ENCODE measurements around the gene STK38L. TPM values are rescaled to one million over a fixed set of nuclear protein-coding genes. Genes with fewer than 3 reads are reported as not detected.

Gene STK38L
- total RNA-seq, 1 donor, result 68.8 TPM

DNA sequence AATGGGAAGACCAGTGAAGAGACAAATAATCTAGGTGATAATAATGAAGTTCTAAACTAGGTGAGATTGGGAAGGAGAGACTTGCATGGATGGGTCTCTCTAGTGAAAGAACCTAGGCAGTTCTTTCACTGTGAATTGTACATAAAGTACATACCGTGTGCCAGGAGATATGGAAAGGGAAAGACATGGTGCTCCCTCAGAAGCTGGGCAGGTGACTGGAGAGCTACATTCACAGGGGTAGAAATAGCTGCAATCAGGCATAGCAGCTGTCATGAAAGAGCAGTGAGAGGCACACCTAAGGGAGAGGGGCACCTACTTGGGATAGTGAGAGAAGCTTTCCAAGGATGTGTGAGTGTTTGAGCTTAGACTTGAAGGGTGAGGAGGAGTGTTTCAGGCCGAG, 9.3 kb downstream of the STK38L start:
- Histone ChIP-seq H3K9me3 (ENCODE audit: low read depth, low read length) (no peaks in the 10 kb centered on the region), H4K20me1 (ENCODE audit: insufficient read depth, low read length) (peaks cover 42% of the 10 kb centered on the region)
- DNase-seq (ENCODE audit: insufficient read length, low spot score, missing footprints), result no peak

DNA sequence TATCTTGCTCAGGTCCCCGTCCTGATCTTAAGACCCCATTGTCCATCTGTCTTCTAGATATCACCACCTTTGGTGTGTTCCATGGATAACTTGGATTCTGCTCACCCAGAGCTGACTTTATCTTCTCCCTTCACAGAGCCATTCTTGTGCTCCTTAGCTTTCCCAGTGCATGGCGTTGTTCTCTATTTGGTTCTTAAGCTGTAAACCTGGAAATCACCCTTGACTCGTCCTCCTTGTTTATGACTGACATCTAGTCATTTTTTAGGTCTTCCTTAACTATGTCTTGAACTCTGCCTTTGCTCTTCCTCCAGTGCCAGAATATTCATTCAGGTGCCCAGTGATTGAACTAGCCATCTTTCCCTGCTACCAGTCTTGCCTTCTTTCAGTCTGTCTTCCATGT, 11.7 kb downstream of the STK38L start:
- no peak overlapping the region for H3K4me3 ChIP-seq (ENCODE audit: insufficient read depth, low read length)
- no peak overlapping the region for H3K27ac ChIP-seq (ENCODE audit: low read depth, low read length)
- peaks cover 93% of the 10 kb centered on the region for H3K79me2 ChIP-seq (ENCODE audit: insufficient read depth, low read length)
- no peak overlapping the region for H3K4me2 ChIP-seq (ENCODE audit: insufficient read depth, low read length)
- no peak for TF ChIP-seq CTCF (IDR thresholded peaks at IDR 0.05; ENCODE audit: extremely low read depth, low read depth, low read length)
- H3K9me3 ChIP-seq (ENCODE audit: low read depth, low read length), result no peaks in the 10 kb centered on the region
- peaks cover 38% of the 10 kb centered on the region for H4K20me1 ChIP-seq (ENCODE audit: insufficient read depth, low read length)
- H3K4me1 ChIP-seq (ENCODE audit: insufficient read depth, low read length), result peaks cover 9% of the 10 kb centered on the region
- H3K27me3 ChIP-seq (ENCODE audit: insufficient read depth, low read length), result no peaks in the 10 kb centered on the region
- no peak for DNase-seq (ENCODE audit: insufficient read length, low spot score, missing footprints)
- no peak overlapping the region for H2AFZ ChIP-seq (ENCODE audit: low read length)
- H3K36me3 ChIP-seq (ENCODE audit: insufficient read depth, low read length), result no peaks in the 10 kb centered on the region

More for the DNA sequence above, 9.3 kb downstream of the STK38L start:
- Histone ChIP-seq H3K4me3 (ENCODE audit: insufficient read depth, low read length) (no peak overlapping the region), H3K27me3 (ENCODE audit: insufficient read depth, low read length) (no peaks in the 10 kb centered on the region), H3K79me2 (ENCODE audit: insufficient read depth, low read length) (peaks cover 91% of the 10 kb centered on the region), H3K4me2 (ENCODE audit: insufficient read depth, low read length) (no peak overlapping the region), H2AFZ (ENCODE audit: low read length) (no peak overlapping the region), H3K27ac (ENCODE audit: low read depth, low read length) (no peak overlapping the region), H3K36me3 (ENCODE audit: insufficient read depth, low read length) (no peaks in the 10 kb centered on the region), H3K4me1 (ENCODE audit: insufficient read depth, low read length) (peaks cover 4% of the 10 kb centered on the region)
- TF ChIP-seq CTCF (IDR thresholded peaks at IDR 0.05; ENCODE audit: extremely low read depth, low read depth, low read length), result no peak

- H3K36me3 ChIP-seq (ENCODE audit: insufficient read depth, low read length), result no peaks in the 10 kb centered on the region
- TF ChIP-seq CTCF (IDR thresholded peaks at IDR 0.05; ENCODE audit: extremely low read depth, low read depth, low read length), result no peak
- H3K4me2 ChIP-seq (ENCODE audit: insufficient read depth, low read length), result no peak overlapping the region
- no peak for DNase-seq (ENCODE audit: insufficient read length, low spot score, missing footprints)
- H3K27me3 ChIP-seq (ENCODE audit: insufficient read depth, low read length), result no peaks in the 10 kb centered on the region
- peaks cover 17% of the 10 kb centered on the region for H3K4me1 ChIP-seq (ENCODE audit: insufficient read depth, low read length)
- peaks cover 37% of the 10 kb centered on the region for H4K20me1 ChIP-seq (ENCODE audit: insufficient read depth, low read length)
- peaks cover 93% of the 10 kb centered on the region for H3K79me2 ChIP-seq (ENCODE audit: insufficient read depth, low read length)
- no peaks in the 10 kb centered on the region for H3K9me3 ChIP-seq (ENCODE audit: low read depth, low read length)
- H3K4me3 ChIP-seq (ENCODE audit: insufficient read depth, low read length), result no peak overlapping the region
- no peak overlapping the region for H2AFZ ChIP-seq (ENCODE audit: low read length)
- H3K27ac ChIP-seq (ENCODE audit: low read depth, low read length), result no peak overlapping the region
Measured at GRCh38 chr12:27257104-27257843, 13.2 kb downstream of the STK38L start.

DNA sequence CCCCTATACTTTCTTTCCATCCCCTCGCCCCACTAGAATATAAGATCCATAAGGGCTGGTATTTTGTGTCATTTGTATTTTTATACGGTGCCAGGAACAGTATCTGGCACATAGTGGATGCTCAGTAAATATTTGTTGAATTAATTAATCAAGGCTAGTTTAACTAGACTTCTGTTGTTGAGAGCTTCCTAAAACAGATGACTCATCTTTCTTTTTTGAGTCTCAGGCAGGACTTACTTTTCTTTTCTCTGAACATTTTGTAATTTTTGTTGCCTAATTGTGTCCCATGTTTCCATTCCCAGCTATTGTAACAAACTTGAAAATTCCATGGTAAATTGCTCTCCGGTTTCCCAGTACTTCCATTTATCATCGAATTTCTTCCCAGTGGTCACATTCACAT, 16.7 kb downstream of the STK38L start:
- DNase-seq (ENCODE audit: insufficient read length, low spot score, missing footprints), result peak; percentile 50
- Histone ChIP-seq H4K20me1 (ENCODE audit: insufficient read depth, low read length) (peaks cover 34% of the 10 kb centered on the region), H3K4me2 (ENCODE audit: insufficient read depth, low read length) (peak overlapping the region; percentile 29), H3K9me3 (ENCODE audit: low read depth, low read length) (no peaks in the 10 kb centered on the region), H3K27ac (ENCODE audit: low read depth, low read length) (no peak overlapping the region), H3K4me3 (ENCODE audit: insufficient read depth, low read length) (no peak overlapping the region), H3K79me2 (ENCODE audit: insufficient read depth, low read length) (peaks cover 89% of the 10 kb centered on the region), H2AFZ (ENCODE audit: low read length) (no peak overlapping the region), H3K4me1 (ENCODE audit: insufficient read depth, low read length) (peaks cover 17% of the 10 kb centered on the region), H3K27me3 (ENCODE audit: insufficient read depth, low read length) (no peaks in the 10 kb centered on the region), H3K36me3 (ENCODE audit: insufficient read depth, low read length) (no peaks in the 10 kb centered on the region)
- TF ChIP-seq CTCF (IDR thresholded peaks at IDR 0.05; ENCODE audit: extremely low read depth, low read depth, low read length), result no peak
